ENCODE measurements around the gene SCAF4. TPM values are rescaled to one million over a fixed set of nuclear protein-coding genes. Genes with fewer than 3 reads are reported as not detected.

SCAF4 gene
- total and polyA plus RNA-seq, 2 donors (not counting 1 experiment from before 2014, with no cell fraction given), result 42.3 to 110 TPM

GRCh38 chr21:31753949-31754707 is 22.2 kb upstream of the SCAF4 start:
- DNase-seq (no peak), ATAC-seq (ENCODE audit: low read depth) (no peak)
- Histone ChIP-seq H2AFZ (ENCODE audit: insufficient read depth, low read depth, low read length, poor library complexity, severe bottlenecking) (no peak overlapping the region), H3K36me3 (replicated peaks in 1 of 2; ENCODE audit: control extremely low read depth in 1 of 2, control insufficient read depth in 1 of 2, extremely low read depth in 1 of 2, insufficient read depth in 2 of 2, low read length in 1 of 2) (no peaks in the 10 kb centered on the region), H3K9me3 (ENCODE audit: control extremely low read depth in 1 of 3, control insufficient read depth in 2 of 3, insufficient read depth in 1 of 3, low read length in 2 of 3) (no peaks in the 10 kb centered on the region), H3K9ac (ENCODE audit: low read length) (no peak overlapping the region), H3K4me1 (ENCODE audit: control insufficient read depth in 2 of 2, insufficient read depth in 2 of 2, low read length in 2 of 2) (no peaks in the 10 kb centered on the region), H3K4me2 (replicated peaks; ENCODE audit: low read depth, low read length, poor library complexity, severe bottlenecking) (no peak overlapping the region), H3K27ac (ENCODE audit: low read length in 2 of 2) (no peak overlapping the region), H3K4me3 (ENCODE audit: control extremely low read depth in 1 of 5, extremely low read depth in 1 of 5, insufficient read depth in 1 of 5, low read depth in 2 of 5, low read length in 4 of 5) (no peak overlapping the region), H4K20me1 (ENCODE audit: control insufficient read depth, insufficient read depth, low read length, poor library complexity, severe bottlenecking) (no peaks in the 10 kb centered on the region), H3K27me3 (replicated peaks in 1 of 4; ENCODE audit: control extremely low read depth in 1 of 4, control insufficient read depth in 3 of 4, insufficient read depth in 4 of 4, low read length in 3 of 4) (no peaks in the 10 kb centered on the region), H3K79me2 (ENCODE audit: control insufficient read depth, insufficient read depth, low read length) (no peaks in the 10 kb centered on the region)
- 87% methylated on average over 3 of the region's 4 CpGs for WGBS (ENCODE audit: insufficient coverage)
- Mint-ChIP-seq H3K27ac (no peak overlapping the region), H3K9me3 (ENCODE audit: insufficient read depth) (no peaks in the 10 kb centered on the region), H3K27me3 (no peaks in the 10 kb centered on the region), H3K4me3 (no peak overlapping the region), H3K4me1 (no peaks in the 10 kb centered on the region)
- intact Hi-C loops (cut with micrococcal nuclease), result no loop called here
- POLR2A ChIA-PET, result interaction anchor here (1.0 kb wide), 1 partner anchor 17 kb away, joined by 8 read pairs; no protein-coding TSS in a partner anchor
- CTCF ChIA-PET, result interaction anchor here (1.2 kb wide), 1 partner anchor 17 kb away, joined by 3 read pairs; no protein-coding TSS in a partner anchor
- TF ChIP-seq CTCF (IDR thresholded peaks at IDR 0.05) (no peak), EZH2 (IDR thresholded peaks at IDR 0.05; ENCODE audit: borderline replicate concordance, insufficient read depth, low read depth, low read length, poor library complexity, severe bottlenecking) (no peak)

- TF ChIP-seq CTCF (IDR thresholded peaks at IDR 0.05), result no peak
- TF ChIP-seq EZH2 (IDR thresholded peaks at IDR 0.05; ENCODE audit: borderline replicate concordance, insufficient read depth, low read depth, low read length, poor library complexity, severe bottlenecking), result no peak
- Histone ChIP-seq H3K9ac (ENCODE audit: low read length) (no peak overlapping the region), H3K27me3 (replicated peaks in 1 of 4; ENCODE audit: control extremely low read depth in 1 of 4, control insufficient read depth in 3 of 4, insufficient read depth in 4 of 4, low read length in 3 of 4) (no peaks in the 10 kb centered on the region), H3K4me1 (ENCODE audit: control insufficient read depth in 2 of 2, insufficient read depth in 2 of 2, low read length in 2 of 2) (no peaks in the 10 kb centered on the region), H3K4me3 (ENCODE audit: control extremely low read depth in 1 of 5, extremely low read depth in 1 of 5, insufficient read depth in 1 of 5, low read depth in 2 of 5, low read length in 4 of 5) (no peak overlapping the region), H3K79me2 (ENCODE audit: control insufficient read depth, insufficient read depth, low read length) (no peaks in the 10 kb centered on the region), H3K27ac (ENCODE audit: low read length in 2 of 2) (no peak overlapping the region), H4K20me1 (ENCODE audit: control insufficient read depth, insufficient read depth, low read length, poor library complexity, severe bottlenecking) (no peaks in the 10 kb centered on the region), H3K4me2 (replicated peaks; ENCODE audit: low read depth, low read length, poor library complexity, severe bottlenecking) (no peak overlapping the region), H3K36me3 (replicated peaks in 1 of 2; ENCODE audit: control extremely low read depth in 1 of 2, control insufficient read depth in 1 of 2, extremely low read depth in 1 of 2, insufficient read depth in 2 of 2, low read length in 1 of 2) (no peaks in the 10 kb centered on the region), H2AFZ (ENCODE audit: insufficient read depth, low read depth, low read length, poor library complexity, severe bottlenecking) (no peak overlapping the region), H3K9me3 (ENCODE audit: control extremely low read depth in 1 of 3, control insufficient read depth in 2 of 3, insufficient read depth in 1 of 3, low read length in 2 of 3) (no peaks in the 10 kb centered on the region)
- ChIA-PET POLR2A (no interaction called here), CTCF (interaction anchor here (1.2 kb wide), 1 partner anchor 20 kb away, joined by 3 read pairs; no protein-coding TSS in a partner anchor)
- DNase-seq (no peak), ATAC-seq (ENCODE audit: low read depth) (no peak)
- Mint-ChIP-seq H3K4me3 (no peak overlapping the region), H3K27ac (no peak overlapping the region), H3K27me3 (no peaks in the 10 kb centered on the region), H3K9me3 (ENCODE audit: insufficient read depth) (no peaks in the 10 kb centered on the region), H3K4me1 (peaks cover under 1% of the 10 kb centered on the region)
- intact Hi-C loops (cut with micrococcal nuclease), result no loop called here
- WGBS (ENCODE audit: insufficient coverage), result 80% methylated on average over 2 of the region's 3 CpGs
Observed at GRCh38 chr21:31752967-31753366, 21.0 kb upstream of the SCAF4 start.
